KMS-11 (cell line): ENCODE measurements around the gene GCC1.

ENCODE experiments used
- H2AFZ ChIP-seq: fragments of 200-600 bp; sonication (generic); 2 replicates; pipeline ENCODE4 v1.6.1; 2016; ENCODE audit warnings: antibody characterized with exemption, mixed run types, low read depth
- H3K27ac ChIP-seq: fragments of 200-600 bp; sonication (generic); 2 replicates; pipeline ENCODE4 v1.6.1; 2016; ENCODE audit warnings: mild to moderate bottlenecking, mixed run types
- H3K27me3 ChIP-seq: fragments of 200-600 bp; sonication (generic); 2 replicates; pipeline ENCODE4 v1.6.1; 2017; ENCODE audit warnings: mild to moderate bottlenecking, low read depth, mixed run types, moderate library complexity; ENCODE audit not compliant: insufficient read depth
- H3K36me3 ChIP-seq: fragments of 200-600 bp; sonication (generic); 2 replicates; pipeline ENCODE4 v1.6.1; 2017; ENCODE audit warnings: mild to moderate bottlenecking, mixed run types; ENCODE audit not compliant: insufficient read depth
- H3K4me1 ChIP-seq: fragments of 200-600 bp; sonication (generic); 2 replicates; pipeline ENCODE4 v1.6.1; 2016; ENCODE audit warnings: mild to moderate bottlenecking, low read depth, mixed run types; ENCODE audit not compliant: poor library complexity, severe bottlenecking
- H3K4me2 ChIP-seq: fragments of 200-600 bp; sonication (generic); 2 replicates; pipeline ENCODE4 v1.7.0; 2016; ENCODE audit warnings: mild to moderate bottlenecking, mixed run types
- H3K4me3 ChIP-seq: fragments of 200-600 bp; sonication (generic); IDR thresholded peaks from 2 replicates; pipeline ENCODE4 v1.6.1; 2017; ENCODE audit warnings: low read depth, low read length, mixed read lengths; ENCODE audit not compliant: insufficient read depth
- H3K79me2 ChIP-seq: fragments of 200-600 bp; sonication (generic); 2 replicates; pipeline ENCODE4 v1.6.1; 2016; ENCODE audit warnings: low read depth, mixed run types; ENCODE audit not compliant: insufficient read depth
- H3K9ac ChIP-seq: fragments of 200-600 bp; sonication (generic); 2 replicates; pipeline ENCODE4 v1.6.1; 2016; ENCODE audit warnings: mild to moderate bottlenecking, mixed run types
- H4K20me1 ChIP-seq: fragments of 200-600 bp; sonication (generic); 2 replicates; pipeline ENCODE4 v1.6.1; 2016; ENCODE audit warnings: mild to moderate bottlenecking, mixed run types; ENCODE audit not compliant: insufficient read depth
- TF ChIP-seq, protein P1 (sequence below): fragments of 200-600 bp; sonication (generic); conservative IDR thresholded peaks from 2 replicates; pipeline ENCODE4 v1.6.1; 2017; ENCODE audit warnings: low read depth, mild to moderate bottlenecking, antibody characterized with exemption, low read length, moderate library complexity, mixed read lengths

Gene GCC1

DNA sequence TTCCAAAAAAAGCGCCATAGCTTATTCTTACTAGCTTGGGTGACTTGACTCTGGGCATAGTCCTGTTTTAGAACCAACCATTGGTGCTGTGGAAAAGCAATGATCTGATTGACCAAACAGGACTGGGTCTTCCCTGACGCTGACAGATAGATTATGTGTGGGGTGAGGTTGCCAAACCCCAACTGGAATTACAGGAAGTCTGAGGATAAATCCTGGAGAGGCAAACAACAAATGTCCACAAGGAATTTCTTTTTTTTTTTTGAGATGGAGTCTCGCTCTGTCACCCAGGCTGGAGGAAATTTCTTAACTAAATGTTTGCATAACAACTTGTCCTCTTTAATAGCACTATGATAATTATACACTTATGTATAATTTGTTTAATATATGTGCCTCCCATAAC lies 19.2 kb downstream of the GCC1 start:
- no peak overlapping the region for H3K4me3 ChIP-seq
- H3K79me2 ChIP-seq: no peaks in the 10 kb centered on the region
- H3K4me1 ChIP-seq: no peaks in the 10 kb centered on the region
- TF ChIP-seq, protein P1, sequence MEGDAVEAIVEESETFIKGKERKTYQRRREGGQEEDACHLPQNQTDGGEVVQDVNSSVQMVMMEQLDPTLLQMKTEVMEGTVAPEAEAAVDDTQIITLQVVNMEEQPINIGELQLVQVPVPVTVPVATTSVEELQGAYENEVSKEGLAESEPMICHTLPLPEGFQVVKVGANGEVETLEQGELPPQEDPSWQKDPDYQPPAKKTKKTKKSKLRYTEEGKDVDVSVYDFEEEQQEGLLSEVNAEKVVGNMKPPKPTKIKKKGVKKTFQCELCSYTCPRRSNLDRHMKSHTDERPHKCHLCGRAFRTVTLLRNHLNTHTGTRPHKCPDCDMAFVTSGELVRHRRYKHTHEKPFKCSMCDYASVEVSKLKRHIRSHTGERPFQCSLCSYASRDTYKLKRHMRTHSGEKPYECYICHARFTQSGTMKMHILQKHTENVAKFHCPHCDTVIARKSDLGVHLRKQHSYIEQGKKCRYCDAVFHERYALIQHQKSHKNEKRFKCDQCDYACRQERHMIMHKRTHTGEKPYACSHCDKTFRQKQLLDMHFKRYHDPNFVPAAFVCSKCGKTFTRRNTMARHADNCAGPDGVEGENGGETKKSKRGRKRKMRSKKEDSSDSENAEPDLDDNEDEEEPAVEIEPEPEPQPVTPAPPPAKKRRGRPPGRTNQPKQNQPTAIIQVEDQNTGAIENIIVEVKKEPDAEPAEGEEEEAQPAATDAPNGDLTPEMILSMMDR: no peak
- H2AFZ ChIP-seq: no peak overlapping the region
- H3K9ac ChIP-seq: no peak overlapping the region
- no peak overlapping the region for H3K4me2 ChIP-seq
- H3K27ac ChIP-seq: no peak overlapping the region
- H4K20me1 ChIP-seq: no peaks in the 10 kb centered on the region
- no peaks in the 10 kb centered on the region for H3K36me3 ChIP-seq
- no peaks in the 10 kb centered on the region for H3K27me3 ChIP-seq

DNA sequence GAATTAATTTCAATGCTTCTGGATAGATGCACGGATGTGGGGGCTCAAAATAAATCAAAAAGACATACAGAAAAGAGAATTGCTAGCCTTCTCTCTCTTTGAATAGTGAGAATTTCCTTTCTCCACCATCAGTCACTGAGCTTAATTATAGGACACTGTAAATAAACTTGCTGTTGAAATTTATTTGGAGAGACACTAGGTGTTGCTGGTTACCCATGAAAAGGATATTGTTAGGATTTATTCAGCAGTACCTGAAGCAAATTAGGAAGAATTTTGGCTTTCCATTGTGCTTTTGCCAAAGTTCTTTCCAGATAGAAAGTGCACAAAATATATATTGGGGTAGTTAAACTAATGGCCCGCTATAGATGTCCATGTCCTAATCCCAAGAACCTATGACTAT lies 27.6 kb downstream of the GCC1 start:
- Histone ChIP-seq H4K20me1 (no peaks in the 10 kb centered on the region), H3K27ac (no peak overlapping the region), H3K4me3 (no peak overlapping the region), H3K27me3 (no peaks in the 10 kb centered on the region), H3K36me3 (no peaks in the 10 kb centered on the region), H3K9ac (no peak overlapping the region), H3K4me2 (no peak overlapping the region), H3K4me1 (no peaks in the 10 kb centered on the region), H2AFZ (no peak overlapping the region), H3K79me2 (no peaks in the 10 kb centered on the region)
- TF ChIP-seq, protein P1: no peak

DNA sequence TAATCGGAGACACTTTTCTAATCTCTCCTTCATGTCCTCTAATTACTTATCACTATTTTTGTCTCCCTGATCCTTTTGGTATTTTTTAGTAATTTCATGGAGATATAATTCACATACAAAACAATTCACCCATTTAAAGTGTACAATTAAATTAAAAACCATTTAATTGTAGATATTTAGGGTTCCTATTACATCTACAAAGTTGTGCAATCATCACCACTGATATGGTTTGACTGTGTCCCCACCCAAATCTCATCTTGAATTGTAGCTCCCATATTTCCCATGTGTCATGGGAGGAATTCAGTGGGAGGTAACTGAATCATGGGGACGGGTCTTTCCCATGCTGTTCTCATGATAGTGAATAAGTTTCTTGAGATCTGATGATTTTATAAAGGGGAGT lies 29.0 kb downstream of the GCC1 start:
- no peak overlapping the region for H2AFZ ChIP-seq
- H3K4me2 ChIP-seq: no peak overlapping the region
- no peaks in the 10 kb centered on the region for H3K36me3 ChIP-seq
- no peaks in the 10 kb centered on the region for H3K27me3 ChIP-seq
- no peak overlapping the region for H3K27ac ChIP-seq
- TF ChIP-seq, protein P1: no peak
- H4K20me1 ChIP-seq: no peaks in the 10 kb centered on the region
- no peak overlapping the region for H3K9ac ChIP-seq
- no peak overlapping the region for H3K4me3 ChIP-seq
- H3K4me1 ChIP-seq: no peaks in the 10 kb centered on the region
- no peaks in the 10 kb centered on the region for H3K79me2 ChIP-seq

GRCh38 chr7:127551941-127552340 lies 33.5 kb downstream of the GCC1 start:
- Histone ChIP-seq H2AFZ (no peak overlapping the region), H3K79me2 (no peaks in the 10 kb centered on the region), H3K27me3 (no peaks in the 10 kb centered on the region), H3K4me3 (no peak overlapping the region), H3K36me3 (no peaks in the 10 kb centered on the region), H3K4me1 (no peaks in the 10 kb centered on the region), H3K9ac (no peak overlapping the region), H3K27ac (no peak overlapping the region), H3K4me2 (no peak overlapping the region), H4K20me1 (no peaks in the 10 kb centered on the region)
- TF ChIP-seq, protein P1: no peak
